ENCODE results near the gene RPS23. TPM values are rescaled to one million over a fixed set of nuclear protein-coding genes. Genes with fewer than 3 reads are reported as not detected.
A peak's percentile ranks its signal among the peaks of the same experiment; 100 is the strongest.

The RPS23 gene
- total RNA-seq (2014; rRNA removed; shearing (Covaris generic)) = 4,285 and 5,872 TPM in 2 replicates

- DNase-seq (ENCODE audit: low read depth) = peak; percentile 95
Observed at GRCh38 chr5:82277987-82278710, at the start of gene RPS23. RPS23 (minus strand) TSS chr5:82278354; CDS start chr5:82278323, 31 bp downstream.

- DNase-seq (ENCODE audit: low read depth) = no peak
Observed at GRCh38 chr5:82327941-82328340, 49.8 kb upstream of the RPS23 start.

GRCh38 chr5:82325996-82326395 lies 47.8 kb upstream of the RPS23 start:
- DNase-seq (ENCODE audit: low read depth) = no peak

GRCh38 chr5:82325155-82325554 lies 47.0 kb upstream of the RPS23 start:
- DNase-seq (ENCODE audit: low read depth) = no peak

GRCh38 chr5:82320966-82321365 lies 42.8 kb upstream of the RPS23 start:
- no peak for DNase-seq (ENCODE audit: low read depth)

GRCh38 chr5:82319651-82320376 lies 41.7 kb upstream of the RPS23 start:
- DNase-seq (ENCODE audit: low read depth) = no peak

- no peak for DNase-seq (ENCODE audit: low read depth)
Observed at GRCh38 chr5:82319192-82319591, 41.0 kb upstream of the RPS23 start.

GRCh38 chr5:82314964-82315758 lies 37.0 kb upstream of the RPS23 start:
- DNase-seq (ENCODE audit: low read depth) = no peak

- no peak for DNase-seq (ENCODE audit: low read depth)
Observed at GRCh38 chr5:82313016-82313415, 34.9 kb upstream of the RPS23 start.

GRCh38 chr5:82312373-82312856 lies 34.3 kb upstream of the RPS23 start:
- peak; percentile 76 for DNase-seq (ENCODE audit: low read depth)

GRCh38 chr5:82309091-82309531 lies 31.0 kb upstream of the RPS23 start:
- no peak for DNase-seq (ENCODE audit: low read depth)

- DNase-seq (ENCODE audit: low read depth) = no peak
Observed at GRCh38 chr5:82308416-82308815, 30.3 kb upstream of the RPS23 start.

GRCh38 chr5:82307451-82307850 lies 29.3 kb upstream of the RPS23 start:
- DNase-seq (ENCODE audit: low read depth) = no peak

- no peak for DNase-seq (ENCODE audit: low read depth)
Observed at GRCh38 chr5:82306151-82306550, 28.0 kb upstream of the RPS23 start.

GRCh38 chr5:82301190-82301589 lies 23.0 kb upstream of the RPS23 start:
- DNase-seq (ENCODE audit: low read depth) = no peak

- DNase-seq (ENCODE audit: low read depth) = no peak
Observed at GRCh38 chr5:82298668-82299067, 20.5 kb upstream of the RPS23 start.

- DNase-seq (ENCODE audit: low read depth) = no peak
Observed at GRCh38 chr5:82297711-82298110, 19.6 kb upstream of the RPS23 start.

- no peak for DNase-seq (ENCODE audit: low read depth)
Observed at GRCh38 chr5:82296929-82297328, 18.8 kb upstream of the RPS23 start.

GRCh38 chr5:82295959-82296531 lies 17.9 kb upstream of the RPS23 start:
- no peak for DNase-seq (ENCODE audit: low read depth)

GRCh38 chr5:82295144-82295543 lies 17.0 kb upstream of the RPS23 start:
- no peak for DNase-seq (ENCODE audit: low read depth)

- no peak for DNase-seq (ENCODE audit: low read depth)
Observed at GRCh38 chr5:82291420-82291819, 13.3 kb upstream of the RPS23 start.

GRCh38 chr5:82290908-82291307 lies 12.8 kb upstream of the RPS23 start:
- DNase-seq (ENCODE audit: low read depth) = no peak
